NCI-H226 (cell line): ENCODE measurements around the gene PPP4R1.
A peak's percentile ranks its signal among the peaks of the same experiment; 100 is the strongest.

Source experiments
- DNase-seq: peaks from one replicate; pipeline ENCODE4 v3.0.0-alpha.2; 2015

Gene PPP4R1

DNA sequence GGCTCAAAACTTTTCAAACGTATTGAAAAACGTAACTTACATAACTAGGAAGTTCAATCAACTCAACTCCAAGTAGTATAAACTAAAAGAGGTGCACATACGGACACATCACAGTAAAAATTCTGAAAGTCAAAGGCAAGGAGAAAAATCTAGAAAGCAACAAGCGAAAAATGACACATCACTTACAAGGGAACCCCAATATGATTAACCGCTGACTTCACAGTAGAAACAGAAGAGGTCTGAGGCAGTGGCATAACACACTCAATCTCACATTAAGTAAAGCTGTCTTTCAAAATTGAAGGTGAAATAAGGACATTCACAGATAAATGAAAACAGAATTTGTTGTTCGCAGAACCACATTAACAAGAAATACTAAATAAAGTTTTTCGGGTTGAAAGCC is 32.7 kb downstream of the PPP4R1 start:
- no peak for DNase-seq

DNA sequence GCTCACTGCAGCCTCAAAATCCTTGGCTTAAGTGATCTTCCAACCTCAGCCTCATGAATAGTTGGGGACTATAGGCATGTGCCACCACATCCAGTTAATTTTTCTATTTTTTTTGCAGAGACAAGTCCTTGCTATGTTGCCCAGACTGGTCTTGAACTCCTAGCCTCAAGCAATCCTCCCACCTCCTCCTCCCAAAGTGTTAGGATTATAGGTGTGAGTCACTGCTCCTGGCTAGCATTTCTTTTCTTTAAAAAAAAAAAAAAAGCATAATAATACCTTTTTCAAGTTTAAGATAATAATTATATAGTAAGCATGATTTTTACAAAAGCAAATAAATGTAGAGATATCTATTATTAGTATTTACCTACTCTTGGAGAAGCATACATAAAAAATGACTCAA is 36.1 kb downstream of the PPP4R1 start:
- peak; percentile 15 for DNase-seq

DNA sequence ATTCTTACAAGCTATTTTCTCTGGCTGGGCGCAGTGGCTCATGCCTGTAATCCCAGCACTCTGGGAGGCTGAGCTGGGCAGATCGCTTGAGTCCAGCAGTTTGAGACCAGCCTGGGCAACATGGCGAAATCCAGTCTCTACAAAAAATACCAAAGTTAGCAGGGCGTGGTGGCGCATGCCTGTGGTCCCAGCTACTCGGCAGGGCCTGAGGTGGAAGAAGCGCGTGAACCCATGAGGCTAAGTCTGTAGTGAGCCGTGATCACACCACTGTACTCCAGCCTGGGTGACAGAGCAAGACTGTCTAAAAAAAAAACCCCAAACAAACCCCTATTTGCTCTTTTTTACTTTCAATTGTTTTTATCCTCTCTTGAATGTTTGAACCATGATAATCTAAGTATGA is 37.0 kb downstream of the PPP4R1 start:
- no peak for DNase-seq

DNA sequence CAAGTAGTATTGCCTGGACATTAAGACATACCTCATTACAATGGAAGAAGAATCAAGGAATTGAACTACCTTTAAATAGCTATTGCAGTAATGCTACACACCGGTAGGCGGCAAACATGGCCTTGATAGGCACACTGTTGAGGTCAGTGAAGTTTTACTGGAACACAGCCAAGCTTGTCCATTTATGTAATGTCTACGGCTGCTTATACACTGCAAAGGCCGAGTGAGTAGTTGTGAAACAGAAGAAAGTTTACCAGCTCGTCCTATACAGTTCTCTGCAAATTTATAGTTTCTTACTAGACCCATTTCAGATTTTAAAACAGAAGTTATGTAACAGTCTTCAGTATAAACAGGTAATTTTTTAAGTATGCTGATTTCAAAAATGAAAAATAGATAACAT is 38.8 kb downstream of the PPP4R1 start:
- peak; percentile 84 for DNase-seq

DNA sequence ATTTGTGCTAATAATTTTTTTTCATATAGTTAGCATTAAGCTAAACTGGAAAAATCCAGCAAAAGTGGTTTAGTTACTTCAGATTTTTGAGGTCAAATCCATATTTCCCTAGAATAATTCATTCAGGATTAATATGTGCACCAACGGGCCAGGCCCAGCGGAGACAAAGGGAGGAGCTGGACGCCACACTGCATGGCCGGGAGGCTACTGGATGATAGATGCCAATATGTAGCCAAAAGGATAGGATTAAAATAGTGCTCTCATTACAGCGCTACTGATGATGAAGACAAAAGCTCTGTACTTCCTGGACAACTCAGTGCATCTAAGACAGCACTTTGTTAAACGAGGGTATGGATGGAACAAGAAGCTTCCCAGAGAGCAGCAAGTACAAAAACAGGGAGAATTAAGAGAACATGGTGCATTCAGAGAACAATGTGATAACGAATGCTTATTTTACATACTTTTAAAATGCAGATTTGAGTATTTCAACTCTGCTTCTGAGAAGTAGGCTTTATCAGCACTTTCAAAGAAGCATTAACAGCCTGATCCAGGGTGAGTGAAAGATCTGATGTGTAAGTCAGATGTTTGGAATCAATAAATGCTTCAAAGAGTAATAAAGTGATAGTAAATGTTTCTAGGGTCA is 39.8 kb downstream of the PPP4R1 start:
- no peak for DNase-seq

DNA sequence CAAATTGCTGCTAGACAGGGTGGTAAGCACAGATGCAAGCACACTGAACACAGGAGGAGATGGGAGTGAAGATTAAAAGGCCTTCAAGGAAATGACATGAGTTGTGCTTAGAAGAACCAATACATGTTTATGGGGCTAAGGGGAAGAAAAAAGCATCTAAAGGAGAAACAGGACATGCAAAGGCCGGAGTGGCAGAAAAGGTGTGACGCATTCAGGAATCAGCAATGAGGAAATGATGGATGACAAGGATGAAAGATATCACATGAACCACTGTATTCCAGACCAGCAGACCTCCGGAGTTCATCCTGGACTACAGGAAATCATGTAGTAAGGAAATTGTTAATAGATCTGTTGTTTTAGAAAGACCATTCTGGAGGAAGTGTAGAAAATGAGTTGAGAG is 42.8 kb downstream of the PPP4R1 start:
- no peak for DNase-seq

DNA sequence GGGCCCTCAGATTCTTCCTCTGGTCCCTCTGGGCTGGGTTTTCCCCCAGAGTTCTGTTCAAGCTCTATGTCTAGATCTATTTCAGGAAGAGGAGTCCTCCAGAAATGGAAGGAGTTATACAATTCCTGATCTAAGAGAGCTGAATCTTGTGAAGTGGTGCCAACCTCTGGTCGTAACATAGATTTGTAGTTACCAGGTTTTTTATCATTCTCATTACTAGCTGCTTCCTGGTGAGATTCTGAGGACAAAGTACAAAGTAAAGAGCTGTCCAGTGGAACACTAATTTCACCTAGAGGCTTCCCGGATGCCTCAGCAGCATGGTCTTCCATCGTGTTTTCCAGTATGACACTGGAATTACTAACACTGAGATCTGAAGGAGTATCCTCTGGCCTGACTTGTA is 44.1 kb downstream of the PPP4R1 start:
- no peak for DNase-seq

DNA sequence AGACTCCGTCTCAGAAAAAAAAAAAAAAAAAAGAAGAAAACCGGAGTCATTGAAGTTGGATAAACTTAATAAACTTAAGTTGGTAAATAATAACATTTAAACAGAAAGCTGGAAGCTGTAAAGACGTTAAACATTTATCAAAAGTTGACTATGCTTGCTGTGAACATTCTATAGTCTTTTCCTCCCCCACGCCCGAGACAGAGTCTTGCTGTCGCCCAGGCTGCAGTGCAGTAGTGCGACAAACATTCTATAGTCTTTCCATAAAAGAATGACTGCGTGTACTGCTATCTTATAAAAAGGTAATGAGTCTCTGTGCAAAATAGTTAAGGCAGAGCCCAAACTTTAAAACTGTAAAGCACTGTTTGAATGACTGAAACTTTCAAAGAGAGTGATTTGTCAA is 45.2 kb downstream of the PPP4R1 start:
- no peak for DNase-seq

DNA sequence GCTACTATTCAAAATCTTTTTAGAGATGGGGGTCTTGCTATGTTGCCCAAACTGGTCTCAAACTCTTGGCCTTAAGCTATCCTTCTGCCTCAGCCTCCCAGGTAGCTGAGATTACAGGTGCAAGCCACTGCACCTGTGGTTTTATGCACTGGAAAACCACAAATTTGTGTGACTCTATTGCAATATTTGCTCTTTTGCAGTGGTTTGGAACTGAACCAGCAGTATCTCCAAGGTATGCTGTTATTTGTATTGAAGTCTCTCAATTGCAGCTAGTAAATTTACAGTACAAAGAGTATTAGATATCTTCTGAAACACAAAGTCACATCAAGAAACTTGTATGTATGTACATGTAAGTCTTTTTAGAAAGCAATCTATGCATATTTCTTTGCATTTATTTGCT is 46.2 kb downstream of the PPP4R1 start:
- no peak for DNase-seq

DNA sequence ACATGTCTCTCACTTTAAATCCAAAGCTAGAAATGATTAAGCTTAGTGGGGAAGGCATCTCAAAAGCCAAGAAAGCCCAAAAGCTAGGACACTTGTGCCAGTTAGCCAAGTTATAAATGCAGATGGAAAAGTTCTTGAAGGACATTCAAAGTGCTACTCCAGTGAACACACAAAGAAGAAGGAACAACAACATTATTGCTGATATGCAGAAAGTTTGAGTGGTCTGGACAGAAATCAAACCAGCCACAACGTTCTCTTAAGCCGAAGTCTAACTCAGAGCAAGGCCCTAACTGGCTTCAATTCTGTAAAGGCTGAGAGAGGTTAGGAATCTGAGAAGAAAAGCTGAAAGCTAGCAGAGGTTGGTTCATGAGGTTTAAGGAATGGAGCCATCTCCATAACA is 49.0 kb downstream of the PPP4R1 start:
- DNase-seq: no peak

DNA sequence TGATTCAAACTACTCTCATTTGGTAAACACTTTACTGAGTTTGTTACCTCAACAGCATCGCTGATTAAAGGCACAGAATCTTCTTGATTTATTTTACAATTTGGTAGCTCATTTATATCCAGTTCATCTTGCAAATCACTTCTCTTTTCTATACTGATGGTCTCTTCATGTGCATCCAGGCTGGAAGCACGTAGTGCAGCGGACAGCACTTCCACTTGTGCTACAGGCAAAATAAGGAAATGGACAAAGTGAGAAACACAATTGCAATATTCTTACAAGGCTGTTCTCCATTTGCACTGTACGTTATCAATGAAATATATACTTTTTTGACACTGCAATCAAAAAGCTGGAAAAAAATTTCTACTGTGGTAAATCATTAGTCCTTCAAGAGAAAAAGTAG is 51.0 kb downstream of the PPP4R1 start:
- DNase-seq: no peak

DNA sequence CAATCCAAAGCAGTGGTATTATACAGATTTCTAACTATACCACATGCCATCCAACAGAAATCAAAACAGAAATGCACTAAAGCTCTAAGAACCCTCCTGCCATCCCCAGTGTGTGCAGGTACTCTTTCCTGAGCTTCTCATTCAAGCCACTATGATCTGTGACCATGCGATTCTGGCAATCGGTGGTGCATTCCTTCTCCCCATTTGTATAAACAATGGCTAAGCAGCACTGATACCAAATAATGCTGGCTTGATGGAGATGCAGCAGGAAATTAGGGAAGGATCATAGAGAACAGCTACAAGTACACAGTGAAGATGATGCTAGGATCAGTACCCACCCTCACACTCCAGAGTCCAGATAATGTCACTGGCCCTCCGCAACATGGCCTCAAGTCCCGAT is 51.8 kb downstream of the PPP4R1 start:
- DNase-seq: no peak

DNA sequence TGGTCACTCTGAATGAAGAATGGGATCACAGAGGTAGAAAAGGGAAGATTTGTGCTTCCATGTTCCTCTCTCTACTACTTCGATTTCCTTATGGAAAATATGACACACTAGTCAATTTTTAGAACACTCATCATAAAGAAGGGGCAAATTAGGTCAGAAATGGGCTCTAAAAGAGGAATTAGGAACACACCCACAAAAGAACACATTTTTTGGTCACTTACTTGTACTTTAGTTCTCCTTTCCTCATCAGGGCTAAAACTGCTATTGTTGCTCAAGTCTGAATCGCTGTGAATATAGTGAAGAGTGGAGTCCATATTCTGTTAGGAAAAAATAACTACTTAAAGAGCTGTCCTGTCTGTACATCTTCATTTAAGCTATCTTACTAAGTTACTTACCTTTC is 52.6 kb downstream of the PPP4R1 start:
- DNase-seq: no peak

DNA sequence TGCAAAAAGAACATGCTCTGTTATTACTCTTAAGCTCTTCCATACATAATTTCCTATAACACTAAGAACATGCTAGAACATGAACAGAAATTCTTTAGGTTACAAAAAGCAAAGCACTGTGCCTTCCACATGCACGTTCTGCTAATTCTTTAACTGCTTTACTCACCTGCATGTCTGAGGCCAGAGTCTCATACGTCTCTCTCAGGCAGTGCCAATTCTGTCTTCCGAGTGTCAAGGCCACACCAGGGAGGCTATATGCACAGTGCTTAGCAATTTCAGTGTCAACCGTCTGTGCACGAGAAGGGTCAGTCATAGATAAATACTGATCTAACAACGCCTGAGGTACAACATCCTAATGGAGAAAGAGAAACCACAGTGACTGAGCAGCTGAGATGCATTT is 55.1 kb downstream of the PPP4R1 start:
- DNase-seq: no peak

DNA sequence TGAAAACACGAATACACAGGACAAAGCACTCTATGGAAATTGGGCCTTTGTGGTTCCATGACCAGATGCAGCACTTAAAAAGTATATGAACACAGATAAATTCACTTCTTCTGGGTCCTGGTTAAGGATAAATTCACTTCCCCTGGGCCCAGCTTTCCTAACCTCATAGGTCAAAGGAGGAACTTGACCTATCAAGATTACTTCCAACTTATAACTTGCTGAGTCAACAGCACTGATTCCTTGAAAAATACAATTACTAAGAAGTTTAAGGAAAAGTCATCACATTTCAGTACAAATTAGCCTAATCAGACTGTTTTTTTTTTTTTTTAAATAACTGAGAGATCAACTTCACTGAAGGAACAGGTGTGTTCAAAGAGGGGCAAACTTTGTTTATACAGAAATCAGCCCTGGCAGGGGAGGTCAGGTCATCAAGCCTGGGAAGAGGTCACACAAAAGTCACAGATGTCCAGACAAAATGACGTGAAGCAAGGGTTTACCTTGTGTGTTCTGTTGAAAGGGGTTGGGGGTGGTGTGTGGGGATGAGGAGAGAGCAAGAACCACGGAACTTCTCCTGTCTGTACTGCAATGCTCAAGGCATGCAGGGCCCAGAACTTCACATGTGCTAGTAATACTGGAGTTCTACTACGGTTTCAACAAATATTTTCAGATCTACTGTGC is 55.8 kb downstream of the PPP4R1 start:
- no peak for DNase-seq

DNA sequence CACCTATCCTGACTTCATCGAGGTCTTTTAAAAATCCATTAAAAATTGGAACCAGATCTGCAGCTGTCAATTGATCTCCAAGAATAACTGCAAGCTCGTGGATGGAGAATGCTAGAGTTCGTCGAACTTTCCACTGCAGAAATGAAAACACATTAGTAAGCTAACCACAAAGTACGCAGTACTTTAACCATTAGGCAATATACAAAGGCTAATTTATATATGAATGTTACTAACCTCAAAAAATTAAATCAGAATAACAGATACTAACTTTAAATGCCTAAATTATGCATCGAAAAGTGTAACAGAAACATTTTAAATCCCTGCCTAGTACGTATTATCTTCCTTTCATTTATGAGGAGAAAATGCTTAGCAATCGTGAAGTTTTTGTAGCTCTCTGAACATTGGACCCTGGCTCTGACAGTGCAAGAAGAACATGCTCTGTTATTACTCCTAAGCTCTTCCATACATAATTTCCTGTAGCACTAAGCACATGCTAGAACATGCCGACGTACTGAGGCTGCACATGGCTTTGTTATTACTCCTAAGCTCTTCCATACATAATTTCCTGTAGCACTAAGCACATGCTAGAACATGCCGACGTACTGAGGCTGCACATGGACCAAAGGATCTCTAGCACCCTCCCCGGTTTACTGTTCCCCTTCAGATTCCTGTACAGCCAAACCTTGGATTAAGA is 57.0 kb downstream of the PPP4R1 start:
- DNase-seq: no peak

DNA sequence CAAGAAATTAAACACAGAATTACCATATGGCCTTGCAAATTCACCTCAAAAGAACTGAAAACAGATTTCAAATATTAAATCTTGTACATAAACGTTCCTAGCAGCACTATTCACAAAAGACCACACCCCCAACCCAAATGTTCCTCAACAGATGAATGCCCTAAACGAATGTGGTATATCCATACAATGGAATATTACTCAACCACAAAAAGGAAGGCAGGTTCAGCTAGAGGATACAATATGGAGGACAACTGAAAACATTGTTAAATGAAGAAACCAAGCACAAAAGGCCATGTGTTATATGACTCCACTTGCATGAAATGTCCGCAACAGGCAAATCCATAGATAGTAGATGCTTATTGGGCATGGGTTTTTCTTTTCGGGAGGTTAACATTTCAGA is 61.7 kb downstream of the PPP4R1 start:
- peak; percentile 12 for DNase-seq

DNA sequence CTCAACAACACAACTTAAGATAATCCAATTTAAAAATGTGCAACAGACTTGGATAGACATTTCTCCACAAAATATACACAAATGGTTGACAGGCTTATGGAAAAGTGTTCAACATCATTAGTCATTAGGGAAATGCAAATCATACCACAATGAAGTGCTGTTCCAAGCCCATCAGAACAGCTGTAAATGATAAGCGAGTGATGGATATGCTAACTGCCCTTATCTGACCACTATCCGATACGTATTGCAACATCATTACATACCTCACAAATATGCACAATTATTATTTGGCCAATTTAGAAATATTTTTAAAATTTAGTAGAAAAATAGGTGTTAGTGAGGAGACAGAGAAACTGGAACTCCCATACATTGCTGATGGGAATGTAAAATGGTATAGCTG is 62.2 kb downstream of the PPP4R1 start:
- DNase-seq: peak; percentile 75

DNA sequence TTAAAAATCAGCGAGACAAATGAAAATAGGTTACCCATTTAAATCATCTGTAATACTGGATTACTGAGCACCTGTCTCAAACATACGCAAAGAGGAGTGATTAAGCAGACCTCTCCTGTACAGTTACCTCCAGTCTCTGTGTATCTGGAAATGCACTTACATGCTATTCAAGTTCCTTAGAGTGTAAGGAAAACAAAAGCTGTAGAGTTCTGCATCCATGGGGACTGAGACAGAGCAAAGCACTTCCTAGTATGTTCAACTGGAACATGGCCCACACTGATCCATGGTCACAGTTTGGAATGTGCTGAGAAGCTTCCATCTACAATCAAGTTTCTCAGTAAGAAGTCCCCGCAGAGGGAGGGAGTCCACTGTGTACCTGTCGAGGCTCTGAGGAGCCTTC is 63.9 kb downstream of the PPP4R1 start:
- DNase-seq: no peak

DNA sequence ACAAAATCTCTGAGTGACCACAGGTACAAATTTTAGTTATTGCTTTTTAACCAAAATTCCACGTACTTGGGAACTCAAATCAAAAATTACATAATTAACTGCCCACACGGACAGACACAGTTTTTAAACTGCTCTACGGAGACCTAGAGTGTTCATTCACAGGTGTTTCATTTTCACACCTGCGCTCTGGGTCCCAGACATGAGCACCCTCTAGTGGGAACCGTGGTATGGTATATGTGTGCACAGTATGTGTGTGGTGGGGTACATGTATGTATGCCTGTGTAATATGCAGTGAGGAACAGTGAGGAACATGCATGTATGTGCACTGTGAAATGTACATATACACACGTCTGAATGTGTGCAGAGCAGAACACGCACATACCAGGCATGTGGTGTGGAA is 65.0 kb downstream of the PPP4R1 start:
- no peak for DNase-seq

DNA sequence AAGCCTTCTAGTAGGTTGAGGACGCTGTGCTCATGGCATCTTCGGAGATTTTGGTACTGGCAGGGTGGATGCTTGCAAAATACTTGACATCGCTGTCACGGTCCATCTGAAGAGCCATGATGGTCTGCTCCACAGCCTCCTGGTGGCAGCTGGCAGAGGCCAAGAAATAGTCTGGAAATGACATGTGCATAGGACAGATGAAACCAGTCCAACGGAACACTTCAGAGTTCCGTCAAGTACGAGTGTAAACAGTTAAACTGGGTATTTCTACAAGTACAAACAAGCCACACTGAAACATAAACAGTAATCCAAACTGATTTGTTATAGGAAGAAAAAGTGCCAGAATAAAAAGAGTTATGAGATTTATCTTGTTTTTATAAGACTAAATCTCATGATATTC is 66.6 kb downstream of the PPP4R1 start:
- DNase-seq: no peak

DNA sequence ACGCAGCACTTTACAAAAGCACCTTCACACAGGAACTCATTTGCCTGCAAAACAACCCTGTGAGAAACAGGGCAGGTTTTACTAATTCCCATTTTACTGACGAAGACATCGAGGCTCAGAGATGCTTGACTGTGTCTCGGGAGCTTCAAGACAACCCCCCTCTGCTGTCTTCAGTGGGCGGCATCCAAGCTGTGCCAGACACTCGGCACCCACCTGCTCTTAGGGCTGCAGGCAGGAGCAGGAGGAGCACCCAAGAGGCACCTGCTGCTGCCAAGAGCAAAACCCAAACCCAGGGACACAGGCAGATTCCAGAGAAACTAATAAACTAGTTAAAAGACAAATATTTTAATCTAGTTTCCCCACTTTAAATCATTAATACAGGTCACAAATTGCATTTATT is 67.9 kb downstream of the PPP4R1 start:
- DNase-seq: no peak

DNA sequence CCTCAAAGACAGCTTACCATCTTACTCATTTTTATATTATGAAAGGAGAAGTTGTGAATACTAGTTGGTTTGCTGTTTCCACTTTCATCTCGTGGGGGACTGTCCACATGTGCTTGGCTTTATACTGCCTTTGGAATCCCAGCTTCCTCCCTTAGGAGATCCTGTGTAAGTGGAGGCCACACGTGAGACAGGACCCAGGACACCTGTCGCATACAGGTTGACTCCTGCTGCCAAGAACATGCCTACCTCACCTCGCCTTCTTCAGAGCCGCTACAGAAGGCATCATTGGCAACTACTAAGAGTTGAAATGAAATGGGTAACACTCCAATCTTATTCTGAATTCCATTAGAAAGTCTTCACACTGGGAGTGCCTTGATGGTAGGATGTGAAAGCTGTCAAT is 69.3 kb downstream of the PPP4R1 start:
- no peak for DNase-seq

DNA sequence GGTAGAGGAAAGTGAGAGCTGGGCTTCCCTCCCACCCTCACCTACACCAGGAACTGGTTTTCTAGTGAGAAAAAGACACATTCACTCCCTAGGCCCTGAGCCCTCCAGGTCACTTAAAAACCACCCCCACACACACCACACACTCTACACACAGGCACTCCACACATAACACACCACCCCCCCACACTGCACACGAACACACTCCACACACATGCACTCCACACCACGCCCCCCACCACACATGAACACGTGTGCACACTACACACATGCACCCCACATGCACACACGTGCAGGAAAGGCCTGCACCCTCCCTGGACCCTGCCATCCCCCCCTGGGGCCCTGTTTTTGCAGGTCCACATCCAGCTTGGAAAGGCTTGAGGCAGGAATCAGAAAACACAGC is 71.4 kb downstream of the PPP4R1 start:
- no peak for DNase-seq

DNA sequence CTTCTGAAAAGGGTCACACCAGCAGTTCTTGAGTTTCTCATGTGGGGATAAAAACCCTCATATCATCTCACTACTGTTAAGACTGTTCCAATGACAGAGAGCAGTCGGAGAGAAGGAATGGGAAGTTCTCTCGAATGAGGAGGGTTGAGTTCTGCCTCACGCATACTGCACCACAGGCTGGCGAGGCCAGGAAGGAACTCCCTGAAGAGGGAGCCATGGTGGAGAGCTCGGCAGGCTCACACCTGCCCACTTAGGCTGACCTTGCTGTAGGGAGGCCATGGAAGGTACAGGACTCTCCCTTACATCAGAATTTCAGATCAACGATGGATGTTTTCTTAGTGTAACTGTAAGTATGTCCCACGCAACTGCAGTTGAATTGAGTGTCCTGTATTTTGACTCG is 74.4 kb downstream of the PPP4R1 start:
- DNase-seq: no peak
